ENCODE data around the gene ZNF649. TPM values are rescaled to one million over a fixed set of nuclear protein-coding genes. Genes with fewer than 3 reads are reported as not detected.
A peak's percentile ranks its signal among the peaks of the same experiment; 100 is the strongest.
"Not testable (repeated sequence)": the region's sequence is repeated elsewhere in the genome, so short reads cannot be mapped to it uniquely, and the experiment has no call there.

Gene ZNF649
- total and polyA plus RNA-seq, 10 of the 15 experiments (the other 5 are each of a cell fraction or from before 2014, with no cell fraction given): 0.87 to 9.7 (median 4.7) TPM

DNA sequence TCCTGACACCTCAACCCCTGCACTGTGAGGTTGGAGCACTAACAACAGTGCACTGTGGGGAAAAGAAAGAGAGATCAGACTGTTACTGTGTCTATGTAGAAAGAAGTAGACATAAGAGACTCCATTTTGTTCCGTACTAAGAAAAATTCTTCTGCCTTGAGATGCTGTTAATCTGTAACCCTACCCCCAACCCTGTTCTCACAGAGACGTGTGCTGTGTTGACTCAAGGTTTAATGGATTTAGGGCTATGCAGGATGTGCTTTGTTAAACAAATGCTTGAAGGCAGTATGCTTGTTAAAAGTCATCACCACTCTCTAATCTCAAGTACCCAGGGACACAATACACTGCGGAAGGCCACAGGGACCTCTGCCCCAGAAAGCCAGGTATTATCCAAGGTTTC lies 822 bp upstream of the ZNF649 start:
- H3K27ac ChIP-seq (ENCODE audit: control insufficient read depth, insufficient read depth); FAIRE-seq; H3K27me3 ChIP-seq (replicated peaks in 1 of 2; ENCODE audit: control insufficient read depth in 2 of 2, insufficient read depth in 2 of 2, low read length in 1 of 2); intact Hi-C loops (cut with micrococcal nuclease; ENCODE audit: unreplicated experiment); BruUV-seq (replicated peaks); H3K4me1 ChIP-seq (ENCODE audit: control insufficient read depth, insufficient read depth, low read length); H3K9ac ChIP-seq (ENCODE audit: control insufficient read depth, insufficient read depth, low read length); DNase-seq (ENCODE audit: low read depth, low spot score); SMC1A ChIA-PET (ENCODE audit: uncharacterized antibody, unreplicated experiment); POLR2A ChIA-PET; RAD21 ChIA-PET (ENCODE audit: unreplicated experiment); ATAC-seq; H3K4me3 ChIP-seq; CTCF ChIA-PET; H3K36me3 ChIP-seq (ENCODE audit: control insufficient read depth in 2 of 2, insufficient read depth in 2 of 2, low read length in 1 of 2); in situ Hi-C loops (cut with MboI); H3K4me2 ChIP-seq (ENCODE audit: control insufficient read depth, insufficient read depth); H3K79me2 ChIP-seq (ENCODE audit: control insufficient read depth, insufficient read depth, low read length); H2AFZ ChIP-seq (ENCODE audit: control insufficient read depth, low read depth, low read length); H4K20me1 ChIP-seq (ENCODE audit: control insufficient read depth, insufficient read depth): not testable (repeated sequence)
- WGBS (ENCODE audit: insufficient coverage, insufficient replicate concordance, low lambda C conversion rate, missing lambda C conversion rate): 86% methylated on average over 3 of the region's 3 CpGs
- peaks cover 28% of the 10 kb centered on the region for H3K9me3 ChIP-seq (replicated peaks; ENCODE audit: control insufficient read depth, insufficient read depth, low read length)

DNA sequence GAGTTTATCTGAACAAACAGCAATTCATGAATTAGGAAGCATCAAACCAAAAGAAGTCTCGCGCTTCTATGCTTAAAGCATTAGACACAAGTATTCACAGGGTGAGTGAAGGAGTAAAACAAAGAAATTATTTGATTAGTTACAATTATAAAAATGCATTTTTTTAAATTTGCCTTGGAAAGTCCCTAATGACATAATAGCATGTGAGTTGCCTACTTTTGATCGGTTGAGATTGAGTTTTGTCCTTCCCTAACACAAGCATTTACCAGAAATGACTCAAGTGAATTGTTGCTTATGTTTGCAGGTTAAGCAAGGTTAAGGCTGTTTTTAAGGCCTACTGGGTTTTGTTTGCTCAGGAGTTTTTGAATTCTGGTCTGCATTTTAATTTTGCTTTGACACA lies 389 bp upstream of the ZNF649 start:
- no peak for ATAC-seq
- Histone ChIP-seq H2AFZ (ENCODE audit: control insufficient read depth, low read depth, low read length) (peak overlapping the region; percentile 91), H3K79me2 (ENCODE audit: control insufficient read depth, insufficient read depth, low read length) (peaks cover 8% of the 10 kb centered on the region), H3K27me3 (replicated peaks in 1 of 2; ENCODE audit: control insufficient read depth in 2 of 2, insufficient read depth in 2 of 2, low read length in 1 of 2) (no peaks in the 10 kb centered on the region), H3K4me2 (ENCODE audit: control insufficient read depth, insufficient read depth) (no peak overlapping the region), H3K9ac (ENCODE audit: control insufficient read depth, insufficient read depth, low read length) (no peak overlapping the region), H3K36me3 (ENCODE audit: control insufficient read depth in 2 of 2, insufficient read depth in 2 of 2, low read length in 1 of 2) (no peaks in the 10 kb centered on the region), H3K9me3 (replicated peaks; ENCODE audit: control insufficient read depth, insufficient read depth, low read length) (peaks cover 32% of the 10 kb centered on the region), H3K4me3 (no peak overlapping the region), H3K4me1 (ENCODE audit: control insufficient read depth, insufficient read depth, low read length) (no peaks in the 10 kb centered on the region), H4K20me1 (ENCODE audit: control insufficient read depth, insufficient read depth) (no peaks in the 10 kb centered on the region), H3K27ac (ENCODE audit: control insufficient read depth, insufficient read depth) (no peak overlapping the region; the same call in 1 of the 2 replicates)
- in situ Hi-C loops (cut with MboI): no loop called here
- ChIA-PET SMC1A (ENCODE audit: uncharacterized antibody, unreplicated experiment) (no interaction called here), RAD21 (ENCODE audit: unreplicated experiment) (no interaction called here), POLR2A (no interaction called here), CTCF (interaction anchor here (0.7 kb wide), 1 partner anchor 797 kb away, joined by 3 read pairs; no protein-coding TSS in a partner anchor)
- 86% methylated on average over 3 of the region's 3 CpGs for WGBS (ENCODE audit: insufficient coverage, insufficient replicate concordance, low lambda C conversion rate, missing lambda C conversion rate)
- no TSS peak for BruUV-seq (replicated peaks)
- intact Hi-C loops (cut with micrococcal nuclease; ENCODE audit: unreplicated experiment): no loop called here
- no peak for DNase-seq (ENCODE audit: low read depth, low spot score)
- TF ChIP-seq RB1 (IDR thresholded peaks at IDR 0.05; ENCODE audit: borderline replicate concordance) (no peak), SP1 (IDR thresholded peaks at IDR 0.05; ENCODE audit: low read depth, low read length) (no peak), RELB (IDR thresholded peaks at IDR 0.05; ENCODE audit: low read depth) (no peak), RCOR1 (conservative IDR thresholded peaks at IDR 0.05; ENCODE audit: low read depth, low read length) (no peak), CHD4 (IDR thresholded peaks at IDR 0.05) (no peak), ATF7 (IDR thresholded peaks at IDR 0.05; ENCODE audit: low read depth) (no peak)
- FAIRE-seq: no peak
